Esophagus squamous epithelium (tissue), 4 donors: ENCODE results near the gene RNASE8.

ENCODE experiments used
- CTCF ChIP-seq, 6 experiments: fragments of 450-650 bp in 4 of 6; fragments of 200-600 bp in 2 of 6; sonication (generic) in 2 of 6; IDR thresholded peaks; one replicate each; pipeline ENCODE4 v1.5.1; 2016 to 2019; ENCODE audit warnings: antibody characterized with exemption in 6 of 6, mild to moderate bottlenecking in 4 of 6, moderate library complexity in 4 of 6
- POLR2A ChIP-seq, 4 donors: fragments of 450-650 bp; IDR thresholded peaks; one replicate each; pipeline ENCODE4 v1.6.1; 2017; ENCODE audit warnings: antibody characterized with exemption in 4 of 4, mild to moderate bottlenecking in 4 of 4, moderate library complexity in 3 of 4

- no peak for TF ChIP-seq POLR2A (IDR thresholded peaks at IDR 0.05)
- TF ChIP-seq CTCF (IDR thresholded peaks at IDR 0.05), result no peak
Measured at GRCh38 chr14:21054768-21055145, 2.9 kb upstream of the RNASE8 start.
